GM12892 (cell line): ENCODE data around the gene TSHZ1.

Experiments used
- POLR2A ChIP-seq: IDR thresholded peaks from 2 replicates; pipeline ENCODE4 v1.6.1; 2011; ENCODE audit warnings: low read depth, low read length, control low read depth
- POLR2AphosphoS5 ChIP-seq: IDR thresholded peaks from 2 replicates; pipeline ENCODE4 v1.6.1; 2011; ENCODE audit warnings: low read depth, low read length, control low read depth
- TAF1 ChIP-seq: IDR thresholded peaks from 2 replicates; pipeline ENCODE4 v1.6.1; 2011; ENCODE audit warnings: low read depth, mild to moderate bottlenecking, control low read depth, low read length, borderline replicate concordance

GRCh38 chr18:75238786-75239185 is 28.2 kb downstream of the TSHZ1 start:
- TF ChIP-seq POLR2AphosphoS5 (no peak), POLR2A (no peak), TAF1 (no peak)
